HCT116 (cell line): ENCODE results near the gene AMDHD2.
"Not testable (repeated sequence)": the region's sequence is repeated elsewhere in the genome, so short reads cannot be mapped to it uniquely, and the experiment has no call there.

Experiments
- JUND ChIP-seq: IDR thresholded peaks from 2 replicates; pipeline ENCODE4 v1.6.1; 2012
- TCF7L2 ChIP-seq: IDR thresholded peaks from 2 replicates; pipeline ENCODE4 v1.7.0; 2011; ENCODE audit warnings: borderline replicate concordance, inconsistent platforms; ENCODE audit not compliant: insufficient read depth, insufficient read length; ENCODE audit errors: extremely low read depth
- ZBTB33 ChIP-seq: IDR thresholded peaks from 2 replicates; pipeline ENCODE4 v1.6.1; 2011; ENCODE audit warnings: mild to moderate bottlenecking, low read length, moderate library complexity; ENCODE audit not compliant: insufficient replicate concordance; ENCODE audit errors: extremely low read depth

- TF ChIP-seq ZBTB33, TCF7L2, JUND: not testable (repeated sequence)
Observed at GRCh38 chr16:2580143-2580542, 60.0 kb downstream of the AMDHD2 start.
